GM12801 (cell line): Measurements from ENCODE around the gene BLZF1.

ENCODE experiments used
- TF ChIP-seq, protein P1 (sequence below): IDR thresholded peaks from one replicate; pipeline ENCODE4 v1.5.1; 2011; ENCODE audit warnings: control low read depth; ENCODE audit not compliant: insufficient read length; ENCODE audit errors: extremely low read depth

The BLZF1 gene

DNA sequence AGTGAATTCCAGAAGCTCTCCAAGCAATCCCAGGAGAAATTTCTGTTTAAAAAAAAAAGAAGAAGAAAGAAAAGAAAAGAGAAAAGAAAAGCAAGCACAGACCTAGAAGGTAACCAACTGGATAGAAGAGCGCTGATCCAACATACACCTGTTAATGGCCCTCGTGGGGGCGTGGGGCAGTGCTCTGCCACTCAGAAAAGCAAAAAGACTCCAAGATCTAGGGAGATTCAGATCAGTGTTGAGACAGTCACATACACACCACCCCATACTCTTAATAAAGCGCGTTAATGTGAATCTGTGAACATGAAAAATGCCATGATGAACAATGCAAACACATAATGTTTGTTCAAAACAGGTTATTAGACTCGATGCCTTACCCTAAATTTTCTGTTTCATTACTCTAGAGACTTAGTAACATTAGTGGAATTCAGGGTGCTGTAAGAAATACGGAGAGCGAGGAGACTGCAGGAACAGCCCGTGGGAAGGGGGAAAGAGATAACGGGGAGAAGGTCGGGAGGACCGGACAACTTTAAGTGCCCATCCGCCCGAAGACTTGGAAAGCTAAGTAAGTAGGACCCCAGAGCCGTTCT, 804 bp upstream of the BLZF1 start:
- TF ChIP-seq, protein P1, sequence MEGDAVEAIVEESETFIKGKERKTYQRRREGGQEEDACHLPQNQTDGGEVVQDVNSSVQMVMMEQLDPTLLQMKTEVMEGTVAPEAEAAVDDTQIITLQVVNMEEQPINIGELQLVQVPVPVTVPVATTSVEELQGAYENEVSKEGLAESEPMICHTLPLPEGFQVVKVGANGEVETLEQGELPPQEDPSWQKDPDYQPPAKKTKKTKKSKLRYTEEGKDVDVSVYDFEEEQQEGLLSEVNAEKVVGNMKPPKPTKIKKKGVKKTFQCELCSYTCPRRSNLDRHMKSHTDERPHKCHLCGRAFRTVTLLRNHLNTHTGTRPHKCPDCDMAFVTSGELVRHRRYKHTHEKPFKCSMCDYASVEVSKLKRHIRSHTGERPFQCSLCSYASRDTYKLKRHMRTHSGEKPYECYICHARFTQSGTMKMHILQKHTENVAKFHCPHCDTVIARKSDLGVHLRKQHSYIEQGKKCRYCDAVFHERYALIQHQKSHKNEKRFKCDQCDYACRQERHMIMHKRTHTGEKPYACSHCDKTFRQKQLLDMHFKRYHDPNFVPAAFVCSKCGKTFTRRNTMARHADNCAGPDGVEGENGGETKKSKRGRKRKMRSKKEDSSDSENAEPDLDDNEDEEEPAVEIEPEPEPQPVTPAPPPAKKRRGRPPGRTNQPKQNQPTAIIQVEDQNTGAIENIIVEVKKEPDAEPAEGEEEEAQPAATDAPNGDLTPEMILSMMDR, result no peak

DNA sequence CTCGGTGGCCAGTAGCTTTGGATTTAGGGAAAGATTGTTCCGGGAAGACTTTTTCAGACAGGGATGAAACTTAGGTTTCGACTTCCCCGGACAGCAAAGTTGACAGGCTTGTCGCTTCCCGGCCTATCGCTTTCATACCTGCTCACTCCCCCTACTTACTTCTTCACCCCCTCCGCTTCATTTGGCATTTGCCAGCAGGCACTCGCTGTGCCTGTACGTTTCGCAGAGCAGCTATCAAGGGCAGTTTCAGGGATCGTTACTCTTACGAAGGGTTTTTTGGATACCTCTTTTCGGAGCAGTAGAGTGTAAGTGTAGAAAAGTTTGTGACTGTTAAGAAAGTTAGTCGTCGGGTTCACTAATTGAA, 393 bp downstream of the BLZF1 start:
- TF ChIP-seq, protein P1, result no peak

DNA sequence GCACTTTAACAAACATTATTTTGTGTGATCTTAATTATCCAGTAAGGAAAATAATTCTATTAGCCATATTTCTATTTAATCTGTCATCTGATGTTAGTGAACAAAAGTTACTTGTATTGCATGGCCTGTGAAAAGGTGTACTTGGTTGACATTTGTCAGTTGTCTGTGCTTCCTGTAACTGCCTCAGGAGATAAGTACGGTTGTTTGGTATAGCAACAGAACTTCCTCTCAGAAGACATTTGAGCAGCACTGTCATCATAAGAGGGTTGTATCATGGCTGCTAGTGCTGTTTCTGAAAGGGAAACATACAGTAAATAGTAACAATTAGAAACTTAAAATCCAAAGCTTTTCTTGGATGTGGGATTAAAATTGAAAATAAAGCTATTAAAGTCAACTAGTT, 3.4 kb downstream of the BLZF1 start:
- TF ChIP-seq, protein P1, result no peak

DNA sequence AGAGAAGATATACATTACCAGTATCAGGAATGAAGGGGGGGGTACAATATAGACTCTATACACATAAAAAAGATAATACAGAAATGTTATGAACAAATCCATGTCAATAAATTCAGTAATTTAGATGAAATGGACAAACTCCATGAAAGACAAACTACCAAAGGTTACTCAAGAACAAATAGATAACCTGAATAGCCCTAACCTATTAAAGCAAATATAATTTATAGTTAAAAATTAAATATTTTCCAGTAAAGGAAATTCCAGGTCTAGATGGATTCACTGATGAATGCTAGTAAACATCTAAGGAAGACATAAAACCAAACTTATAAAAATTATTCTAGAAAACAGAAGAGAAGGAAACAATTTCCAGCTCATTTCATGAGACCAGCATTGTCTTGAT, 13.2 kb downstream of the BLZF1 start:
- TF ChIP-seq, protein P1, result no peak

DNA sequence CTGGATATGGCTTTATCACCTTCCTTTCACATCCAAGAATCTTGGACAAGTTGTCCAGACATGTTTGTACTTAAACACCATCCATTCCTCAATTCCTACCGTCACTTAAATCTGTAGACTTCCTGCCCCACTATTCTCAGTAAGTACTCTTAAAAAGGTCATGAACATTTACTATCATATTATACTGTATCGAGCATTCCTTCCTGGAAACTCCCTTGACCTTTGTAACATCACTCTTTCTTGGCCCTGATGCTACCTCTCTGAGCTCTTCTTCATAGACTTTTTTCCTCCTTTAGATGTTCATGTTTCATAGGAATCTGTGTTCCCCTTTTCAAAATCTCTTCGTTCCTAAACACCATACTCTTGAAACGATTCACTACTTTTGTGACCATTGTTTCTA, 15.5 kb downstream of the BLZF1 start:
- TF ChIP-seq, protein P1, result no peak

DNA sequence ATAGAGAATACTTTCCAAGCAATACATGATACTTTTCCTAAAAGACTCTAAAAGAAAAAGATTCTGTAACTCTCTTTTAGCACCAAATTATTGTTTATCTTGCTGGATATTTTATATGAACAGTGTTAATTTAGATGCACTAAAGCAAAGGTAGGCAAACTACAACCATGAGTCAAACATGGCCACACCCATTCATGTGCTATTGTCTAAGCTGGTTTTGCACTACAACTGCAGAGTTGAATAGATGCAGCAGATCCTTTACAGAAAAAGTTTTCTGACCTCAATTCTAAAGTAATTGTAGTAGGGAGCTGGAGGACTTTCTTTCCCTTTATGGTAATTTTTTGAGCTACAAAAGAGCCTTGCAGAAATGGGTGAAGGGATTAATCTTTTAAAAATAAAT, 19.4 kb downstream of the BLZF1 start:
- TF ChIP-seq, protein P1, result no peak

DNA sequence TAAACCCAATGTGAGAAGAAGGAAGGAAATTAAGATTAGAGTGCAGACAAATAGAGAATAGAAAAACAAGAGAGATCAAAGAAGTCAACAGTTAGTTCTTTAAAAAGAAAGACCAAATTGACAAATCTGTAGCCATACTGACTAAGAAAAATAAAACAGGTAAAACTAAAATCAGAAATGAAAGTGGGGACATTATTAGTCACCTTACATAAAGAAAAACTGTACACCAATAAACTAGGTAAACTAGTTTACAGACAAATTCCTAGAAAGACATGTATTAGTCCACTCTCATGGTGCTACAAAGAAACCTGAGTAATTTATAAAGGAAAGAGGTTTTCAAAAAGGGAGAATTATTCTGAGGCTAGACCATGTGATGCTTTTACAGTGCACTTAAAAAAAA, 22.3 kb downstream of the BLZF1 start:
- TF ChIP-seq, protein P1, result no peak
